HG03439 (cell line): ENCODE results near the gene TTC13.
"Not testable (repeated sequence)": the region's sequence is repeated elsewhere in the genome, so short reads cannot be mapped to it uniquely, and the experiment has no call there.

ENCODE experiments used
- ATAC-seq: cut with Tn5 transposase; IDR thresholded peaks from one replicate; pipeline ENCODE4 v1.9.1; 2021; ENCODE audit warnings: mild to moderate bottlenecking, moderate library complexity; ENCODE audit not compliant: unreplicated experiment

TTC13 gene

GRCh38 chr1:230978491-230979388 is at the start of gene TTC13, which contains the start of gene ARV1:
Gene TTC13, minus strand, starts transcription at chr1:230978861. Its CDS starts 31 bp downstream, at chr1:230978830.
Gene ARV1, plus strand, starts transcription at chr1:230979094. Its CDS starts 12 bp downstream, at chr1:230979106.
- peak; percentile 97 for ATAC-seq

GRCh38 chr1:231027971-231028370 is 49.3 kb upstream of the TTC13 start:
- no peak for ATAC-seq

GRCh38 chr1:231027136-231027925 is 48.7 kb upstream of the TTC13 start:
- no peak for ATAC-seq

- no peak for ATAC-seq
Measured at GRCh38 chr1:231026576-231026975, 47.9 kb upstream of the TTC13 start.

- no peak for ATAC-seq
Measured at GRCh38 chr1:231023150-231023549, 44.5 kb upstream of the TTC13 start.

GRCh38 chr1:231022543-231022942 is 43.9 kb upstream of the TTC13 start:
- ATAC-seq: not testable (repeated sequence)

GRCh38 chr1:231021540-231022031 is 42.9 kb upstream of the TTC13 start:
- no peak for ATAC-seq

GRCh38 chr1:231020816-231021215 is 42.2 kb upstream of the TTC13 start:
- ATAC-seq: no peak

GRCh38 chr1:231020139-231020601 is 41.5 kb upstream of the TTC13 start:
- ATAC-seq: no peak

GRCh38 chr1:231019711-231020110 is 41.0 kb upstream of the TTC13 start:
- ATAC-seq: no peak

- no peak for ATAC-seq
Measured at GRCh38 chr1:231016966-231017365, 38.3 kb upstream of the TTC13 start.

- no peak for ATAC-seq
Measured at GRCh38 chr1:231016234-231016633, 37.6 kb upstream of the TTC13 start.

- ATAC-seq: no peak
Measured at GRCh38 chr1:231013391-231014015, 34.8 kb upstream of the TTC13 start.

GRCh38 chr1:231011963-231012362 is 33.3 kb upstream of the TTC13 start:
- no peak for ATAC-seq

- no peak for ATAC-seq
Measured at GRCh38 chr1:231011360-231011759, 32.7 kb upstream of the TTC13 start.

GRCh38 chr1:231007535-231007934 is 28.9 kb upstream of the TTC13 start:
- not testable (repeated sequence) for ATAC-seq

GRCh38 chr1:231001892-231002291 is 23.2 kb upstream of the TTC13 start:
- ATAC-seq: no peak

- no peak for ATAC-seq
Measured at GRCh38 chr1:231000639-231001038, 22.0 kb upstream of the TTC13 start.

GRCh38 chr1:231000201-231000600 is 21.5 kb upstream of the TTC13 start:
- ATAC-seq: no peak

- ATAC-seq: no peak
Measured at GRCh38 chr1:230994860-230995259, 16.2 kb upstream of the TTC13 start.
